Stimulated activated naive CD8-positive, alpha-beta T cell treated with anti-CD3 and anti-CD28 coated beads, Interleukin-15, Interleukin-2, amounts not matched to agents 100 ng/mL and 50 ng/mL, for 24 hours (primary cell): Measurements from ENCODE around the gene DAZAP1.

Experiments
- H3K27ac Mint-ChIP-seq: one replicate; pipeline ENCODE4 v1.8.0; 2021; ENCODE audit warnings: mild to moderate bottlenecking, mixed read lengths
- H3K27me3 Mint-ChIP-seq: one replicate; pipeline ENCODE4 v1.8.0; 2021; ENCODE audit warnings: mixed read lengths
- H3K36me3 Mint-ChIP-seq: one replicate; pipeline ENCODE4 v1.8.0; 2021; ENCODE audit warnings: low read depth, mixed read lengths
- H3K4me1 Mint-ChIP-seq: one replicate; pipeline ENCODE4 v1.8.0; 2021; ENCODE audit warnings: low read depth, mixed read lengths
- H3K4me3 Mint-ChIP-seq: one replicate; pipeline ENCODE4 v1.8.0; 2021; ENCODE audit warnings: mild to moderate bottlenecking, mixed read lengths
- H3K9me3 Mint-ChIP-seq: one replicate; pipeline ENCODE4 v1.8.0; 2021; ENCODE audit warnings: mixed read lengths

Gene DAZAP1

DNA sequence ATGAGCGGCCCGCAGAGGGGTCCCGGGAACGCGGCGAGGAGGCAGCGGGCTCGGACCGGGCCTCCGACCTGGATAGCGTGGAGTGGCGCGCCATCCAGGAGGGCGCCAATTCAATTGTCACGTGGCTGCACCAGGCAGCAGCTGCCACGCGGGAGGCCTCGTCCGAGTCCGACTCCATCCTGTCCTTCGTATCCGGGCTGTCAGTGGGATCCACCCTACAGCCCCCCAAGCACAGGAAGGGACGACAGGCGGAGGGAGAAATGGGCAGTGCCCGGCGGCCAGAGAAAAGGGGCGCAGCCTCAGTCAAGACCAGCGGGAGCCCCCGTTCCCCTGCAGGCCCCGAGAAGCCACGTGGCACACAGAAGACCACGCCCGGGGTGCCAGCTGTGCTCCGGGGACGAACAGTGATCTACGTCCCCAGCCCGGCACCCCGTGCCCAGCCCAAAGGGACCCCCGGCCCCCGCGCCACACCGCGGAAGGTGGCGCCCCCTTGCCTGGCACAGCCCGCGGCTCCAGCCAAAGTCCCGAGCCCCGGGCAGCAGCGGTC is 61.0 kb downstream of the DAZAP1 start:
- Mint-ChIP-seq H3K27me3 (no peaks in the 10 kb centered on the region), H3K4me1 (peaks cover 20% of the 10 kb centered on the region), H3K36me3 (no peaks in the 10 kb centered on the region), H3K9me3 (no peaks in the 10 kb centered on the region), H3K27ac (no peak overlapping the region), H3K4me3 (no peak overlapping the region)

- no peak overlapping the region for H3K4me3 Mint-ChIP-seq
- H3K9me3 Mint-ChIP-seq = no peaks in the 10 kb centered on the region
- H3K27ac Mint-ChIP-seq = no peak overlapping the region
Measured at GRCh38 chr19:1468821-1469254, 61.5 kb downstream of the DAZAP1 start.

DNA sequence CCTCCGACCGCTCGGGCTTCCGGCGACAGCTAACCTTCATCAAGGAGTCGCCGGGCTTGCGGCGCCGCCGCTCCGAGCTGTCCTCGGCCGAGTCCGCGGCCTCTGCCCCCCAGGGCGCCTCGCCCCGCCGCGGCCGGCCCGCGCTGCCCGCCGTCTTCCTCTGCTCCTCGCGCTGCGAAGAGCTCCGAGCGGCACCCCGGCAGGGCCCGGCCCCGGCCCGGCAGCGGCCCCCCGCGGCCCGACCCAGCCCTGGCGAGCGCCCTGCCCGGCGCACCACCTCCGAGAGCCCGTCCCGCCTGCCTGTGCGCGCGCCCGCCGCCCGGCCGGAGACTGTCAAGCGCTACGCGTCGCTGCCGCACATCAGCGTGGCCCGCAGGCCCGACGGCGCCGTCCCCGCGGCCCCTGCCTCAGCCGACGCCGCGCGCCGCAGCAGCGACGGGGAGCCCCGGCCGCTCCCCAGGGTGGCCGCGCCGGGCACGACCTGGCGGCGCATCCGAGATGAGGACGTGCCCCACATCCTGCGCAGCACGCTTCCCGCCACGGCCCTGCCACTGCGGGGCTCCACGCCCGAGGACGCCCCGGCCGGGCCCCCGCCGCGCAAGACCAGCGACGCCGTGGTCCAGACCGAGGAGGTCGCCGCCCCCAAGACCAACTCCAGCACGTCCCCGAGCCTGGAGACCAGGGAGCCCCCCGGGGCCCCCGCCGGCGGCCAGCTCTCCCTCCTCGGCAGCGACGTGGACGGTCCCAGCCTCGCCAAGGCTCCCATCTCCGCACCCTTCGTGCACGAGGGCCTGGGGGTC is 62.1 kb downstream of the DAZAP1 start:
- Mint-ChIP-seq H3K9me3 (no peaks in the 10 kb centered on the region), H3K4me3 (no peak overlapping the region), H3K27ac (no peak overlapping the region), H3K36me3 (no peaks in the 10 kb centered on the region), H3K27me3 (no peaks in the 10 kb centered on the region), H3K4me1 (peaks cover 20% of the 10 kb centered on the region)

More at GRCh38 chr19:1468821-1469254, 61.5 kb downstream of the DAZAP1 start:
- peaks cover 20% of the 10 kb centered on the region for H3K4me1 Mint-ChIP-seq
- no peaks in the 10 kb centered on the region for H3K36me3 Mint-ChIP-seq
- H3K27me3 Mint-ChIP-seq = no peaks in the 10 kb centered on the region

GRCh38 chr19:1470055-1470304 is 62.6 kb downstream of the DAZAP1 start:
- Mint-ChIP-seq H3K4me3 (peak overlapping the region; percentile 26), H3K27me3 (no peaks in the 10 kb centered on the region), H3K4me1 (peaks cover 20% of the 10 kb centered on the region), H3K27ac (no peak overlapping the region), H3K36me3 (no peaks in the 10 kb centered on the region), H3K9me3 (no peaks in the 10 kb centered on the region)

DNA sequence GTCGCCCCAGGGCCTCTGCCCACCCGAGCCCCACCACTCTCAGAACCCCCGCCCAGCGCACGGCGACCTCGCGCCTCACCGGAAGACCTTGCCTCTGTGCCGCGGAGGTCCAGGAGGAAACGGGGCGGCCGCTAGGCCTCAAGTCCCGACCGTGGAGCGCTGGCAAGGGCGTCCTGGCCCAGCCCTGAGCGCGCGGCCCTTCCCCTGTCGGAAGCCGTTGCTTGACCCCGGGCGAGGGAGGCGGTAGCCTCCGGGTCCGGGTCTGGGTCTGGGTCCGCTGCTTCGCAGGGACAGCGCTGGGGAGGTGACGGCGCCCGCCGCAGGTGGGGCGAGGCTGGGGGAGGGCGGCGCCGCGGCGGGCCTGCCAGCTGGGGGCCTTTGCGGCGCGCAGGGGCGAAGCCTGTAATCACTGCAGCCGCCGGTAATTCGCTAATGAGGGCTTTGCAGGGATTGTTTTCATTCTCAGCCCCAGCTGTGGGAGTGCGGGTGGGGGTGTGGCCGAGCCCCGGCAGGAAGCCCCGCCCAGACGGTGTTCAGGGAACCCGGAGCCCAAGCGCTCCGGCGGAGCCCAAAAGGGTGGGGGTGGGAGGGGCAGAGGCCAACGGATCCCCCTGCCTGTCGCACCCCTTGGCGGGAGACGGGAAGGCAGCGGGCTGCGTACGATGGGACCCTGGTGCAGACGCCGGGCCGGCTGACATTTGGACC is 63.1 kb downstream of the DAZAP1 start:
- Mint-ChIP-seq H3K4me1 (peaks cover 20% of the 10 kb centered on the region), H3K9me3 (no peaks in the 10 kb centered on the region), H3K27me3 (no peaks in the 10 kb centered on the region), H3K36me3 (no peaks in the 10 kb centered on the region), H3K27ac (no peak overlapping the region), H3K4me3 (peak overlapping the region; percentile 26)

DNA sequence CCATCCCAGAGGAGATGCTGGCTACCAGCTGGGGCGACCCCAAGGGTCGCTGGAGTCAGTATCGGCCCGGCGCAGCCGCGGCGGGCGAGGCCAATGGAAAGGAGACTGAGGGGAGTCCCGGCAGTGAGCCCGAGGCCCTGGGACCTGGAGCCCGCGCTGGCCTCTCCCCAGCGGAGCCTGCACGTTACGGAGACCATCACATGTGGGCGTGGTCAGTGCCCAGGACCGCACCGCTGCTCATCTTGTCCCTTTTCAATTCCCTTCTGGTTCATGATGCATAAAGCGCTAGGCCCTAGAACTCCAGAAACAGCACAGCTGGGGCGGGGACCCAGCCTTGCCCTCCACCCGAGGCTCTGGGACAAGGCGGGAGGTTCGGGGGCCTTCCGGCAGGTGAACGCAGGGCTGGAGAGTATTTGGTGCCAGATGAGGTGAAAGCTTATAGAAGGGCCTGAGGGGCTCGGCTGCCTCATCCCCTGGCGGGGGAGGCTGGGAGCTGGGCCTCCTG is 63.7 kb downstream of the DAZAP1 start:
- peak overlapping the region; percentile 23 for H3K4me3 Mint-ChIP-seq
- no peaks in the 10 kb centered on the region for H3K9me3 Mint-ChIP-seq
- no peaks in the 10 kb centered on the region for H3K36me3 Mint-ChIP-seq
- H3K27ac Mint-ChIP-seq = no peak overlapping the region
- H3K27me3 Mint-ChIP-seq = no peaks in the 10 kb centered on the region
- peaks cover 20% of the 10 kb centered on the region for H3K4me1 Mint-ChIP-seq

- Mint-ChIP-seq H3K4me3 (no peak overlapping the region), H3K9me3 (no peaks in the 10 kb centered on the region), H3K27ac (no peak overlapping the region), H3K36me3 (no peaks in the 10 kb centered on the region), H3K4me1 (peaks cover 19% of the 10 kb centered on the region), H3K27me3 (no peaks in the 10 kb centered on the region)
Measured at GRCh38 chr19:1471515-1472160, 64.3 kb downstream of the DAZAP1 start.

- no peak overlapping the region for H3K4me3 Mint-ChIP-seq
- H3K36me3 Mint-ChIP-seq = peaks cover 4% of the 10 kb centered on the region
- no peak overlapping the region for H3K27ac Mint-ChIP-seq
- H3K4me1 Mint-ChIP-seq = peaks cover 23% of the 10 kb centered on the region
- H3K9me3 Mint-ChIP-seq = no peaks in the 10 kb centered on the region
- H3K27me3 Mint-ChIP-seq = no peaks in the 10 kb centered on the region
Measured at GRCh38 chr19:1472231-1473084, 65.1 kb downstream of the DAZAP1 start.

- Mint-ChIP-seq H3K4me3 (no peak overlapping the region), H3K4me1 (peaks cover 28% of the 10 kb centered on the region), H3K36me3 (peaks cover 6% of the 10 kb centered on the region), H3K9me3 (no peaks in the 10 kb centered on the region), H3K27ac (no peak overlapping the region), H3K27me3 (no peaks in the 10 kb centered on the region)
Measured at GRCh38 chr19:1473085-1473851, 65.9 kb downstream of the DAZAP1 start.

DNA sequence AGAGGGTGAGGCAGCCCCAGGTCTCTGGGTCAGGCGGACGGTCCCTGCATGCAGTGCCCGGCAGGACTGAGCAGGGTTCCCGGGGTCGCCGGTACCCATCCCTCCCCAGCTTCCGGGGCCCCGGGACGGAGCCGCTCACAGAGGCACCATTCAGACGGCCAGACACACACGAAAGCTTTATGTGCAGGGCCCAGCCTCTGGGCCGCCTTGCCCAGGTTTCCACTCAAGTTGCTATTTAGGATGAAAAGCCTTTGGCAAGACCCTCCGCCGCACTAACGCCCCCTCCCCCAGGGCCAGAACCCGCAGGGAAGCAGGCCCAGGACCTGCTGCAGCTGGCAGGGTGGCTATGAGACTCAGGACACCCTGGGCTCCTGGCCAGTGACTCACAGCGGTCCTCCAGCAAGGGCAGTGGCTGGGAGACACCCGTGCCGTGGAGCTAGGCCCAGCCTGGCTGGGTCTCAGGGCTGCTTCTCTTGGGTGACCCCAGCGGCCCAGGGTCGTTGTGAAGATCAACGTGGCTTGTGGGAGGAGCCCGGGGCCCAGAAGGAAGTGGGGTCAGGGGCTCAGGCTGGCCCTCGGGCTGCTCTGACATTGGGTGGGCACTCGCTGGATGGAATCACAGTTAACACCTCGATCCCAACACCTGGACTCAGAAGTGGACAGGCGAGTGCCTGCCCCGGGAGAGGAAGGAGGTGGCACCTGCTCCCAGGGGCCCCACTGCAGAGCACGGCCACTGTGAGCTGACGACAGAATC is 66.8 kb downstream of the DAZAP1 start:
- Mint-ChIP-seq H3K9me3 (no peaks in the 10 kb centered on the region), H3K27ac (no peak overlapping the region), H3K4me1 (peaks cover 32% of the 10 kb centered on the region), H3K27me3 (no peaks in the 10 kb centered on the region), H3K36me3 (peaks cover 6% of the 10 kb centered on the region), H3K4me3 (no peak overlapping the region)

DNA sequence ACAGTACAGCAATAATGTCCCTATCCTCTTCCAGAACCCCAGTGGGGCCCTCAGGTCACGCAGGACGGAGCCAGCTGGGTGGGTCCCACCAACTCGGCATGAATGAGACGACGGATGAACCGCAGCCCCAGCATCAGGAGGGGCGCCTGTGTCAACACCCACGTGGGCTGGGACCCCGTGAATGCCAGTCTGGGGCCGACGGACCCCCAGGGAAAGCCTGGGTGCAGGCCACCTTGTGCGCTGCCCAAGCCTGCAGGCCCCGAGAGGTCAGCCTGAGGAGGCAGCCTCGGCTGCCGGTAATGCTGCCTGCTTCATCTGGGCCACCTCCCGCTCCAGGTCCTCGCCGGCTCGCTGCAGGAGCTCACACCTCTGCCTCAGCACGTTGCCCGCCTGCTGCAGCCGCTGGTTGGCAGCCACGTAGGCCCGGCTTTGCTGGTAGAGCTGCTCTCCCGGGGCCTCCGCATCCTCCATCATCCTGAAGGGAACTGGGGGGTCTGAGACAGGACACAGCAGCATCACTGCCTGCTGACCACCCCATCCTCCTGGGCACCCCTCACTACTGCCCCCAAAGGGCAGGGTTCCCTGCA is 67.5 kb downstream of the DAZAP1 start:
- Mint-ChIP-seq H3K4me1 (peaks cover 36% of the 10 kb centered on the region), H3K4me3 (no peak overlapping the region), H3K27me3 (no peaks in the 10 kb centered on the region), H3K27ac (no peak overlapping the region), H3K9me3 (no peaks in the 10 kb centered on the region), H3K36me3 (peaks cover 6% of the 10 kb centered on the region)

DNA sequence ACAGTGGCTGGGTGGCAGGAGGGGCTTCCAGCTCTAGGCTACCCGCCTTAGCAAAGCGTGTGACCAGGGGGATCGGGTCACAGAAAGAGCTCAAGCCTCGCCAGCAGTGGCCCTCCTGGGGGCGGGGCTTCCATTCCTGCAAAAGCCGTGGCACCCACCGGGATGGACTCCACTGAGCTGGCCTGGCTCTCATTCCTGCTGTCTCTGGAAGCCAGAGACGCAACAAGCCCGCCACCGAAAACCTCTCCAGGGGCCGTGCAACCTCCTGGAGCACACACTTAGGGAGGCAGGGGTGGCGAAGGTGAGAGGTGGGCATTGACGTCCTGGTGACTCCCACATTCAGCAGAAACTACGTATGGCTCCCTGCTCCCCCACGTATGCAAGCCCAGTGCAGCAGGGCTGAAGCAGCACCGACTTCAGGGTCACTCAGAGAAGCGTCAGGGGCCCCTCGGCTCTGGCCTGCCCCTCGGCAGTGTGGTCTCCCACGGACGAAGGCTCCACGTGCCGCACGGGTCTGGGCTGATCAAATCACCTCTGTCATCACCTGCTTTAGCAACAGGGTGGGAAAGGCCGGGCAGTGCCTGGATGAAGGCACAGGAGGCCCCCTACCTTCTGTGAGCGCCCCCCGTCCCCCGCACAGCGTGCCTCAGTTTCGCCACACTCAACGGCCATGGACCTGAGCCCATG is 68.5 kb downstream of the DAZAP1 start:
- no peaks in the 10 kb centered on the region for H3K9me3 Mint-ChIP-seq
- no peak overlapping the region for H3K27ac Mint-ChIP-seq
- H3K36me3 Mint-ChIP-seq = peaks cover 6% of the 10 kb centered on the region
- peaks cover 33% of the 10 kb centered on the region for H3K4me1 Mint-ChIP-seq
- no peaks in the 10 kb centered on the region for H3K27me3 Mint-ChIP-seq
- no peak overlapping the region for H3K4me3 Mint-ChIP-seq
